NCI-H1417 (cell line): ENCODE data around the gene SCUBE3.

Experiments
- DNase-seq, 3 experiments: peaks; one replicate each; lab custom pipeline; 2025; lab: John Stamatoyannopoulos, UW

SCUBE3 gene

GRCh38 chr6:35181308-35181932 lies 32.3 kb upstream of the SCUBE3 start:
- DNase-seq = no peak

GRCh38 chr6:35181933-35182612 lies 31.7 kb upstream of the SCUBE3 start:
- DNase-seq = peak in 2 of 3 experiments; percentile 28 to 63

GRCh38 chr6:35183281-35183680 lies 30.5 kb upstream of the SCUBE3 start:
- no peak for DNase-seq

GRCh38 chr6:35183935-35184334 lies 29.8 kb upstream of the SCUBE3 start:
- DNase-seq = no peak

GRCh38 chr6:35184580-35185301 lies 29.0 kb upstream of the SCUBE3 start:
- no peak for DNase-seq

- no peak for DNase-seq
Observed at GRCh38 chr6:35185302-35185681, 28.5 kb upstream of the SCUBE3 start.

GRCh38 chr6:35185971-35186370 lies 27.8 kb upstream of the SCUBE3 start:
- DNase-seq = no peak

GRCh38 chr6:35186571-35186970 lies 27.2 kb upstream of the SCUBE3 start:
- DNase-seq = no peak

- DNase-seq = no peak
Observed at GRCh38 chr6:35188886-35189285, 24.9 kb upstream of the SCUBE3 start.

- no peak for DNase-seq
Observed at GRCh38 chr6:35190306-35190705, 23.4 kb upstream of the SCUBE3 start.

GRCh38 chr6:35191889-35192288 lies 21.9 kb upstream of the SCUBE3 start:
- DNase-seq = no peak

GRCh38 chr6:35192301-35192860 lies 21.4 kb upstream of the SCUBE3 start:
- DNase-seq = no peak

- DNase-seq = no peak
Observed at GRCh38 chr6:35194390-35194789, 19.4 kb upstream of the SCUBE3 start.

- DNase-seq = no peak
Observed at GRCh38 chr6:35195120-35195780, 18.5 kb upstream of the SCUBE3 start.

- no peak for DNase-seq
Observed at GRCh38 chr6:35197196-35197595, 16.6 kb upstream of the SCUBE3 start.

GRCh38 chr6:35199866-35200265 lies 13.9 kb upstream of the SCUBE3 start:
- DNase-seq = no peak

GRCh38 chr6:35202066-35202546 lies 11.7 kb upstream of the SCUBE3 start:
- no peak for DNase-seq

GRCh38 chr6:35203152-35203670 lies 10.5 kb upstream of the SCUBE3 start:
- no peak for DNase-seq

GRCh38 chr6:35203680-35204079 lies 10.1 kb upstream of the SCUBE3 start:
- DNase-seq = no peak

- no peak for DNase-seq
Observed at GRCh38 chr6:35206346-35206745, 7.4 kb upstream of the SCUBE3 start.

- no peak for DNase-seq
Observed at GRCh38 chr6:35208419-35208818, 5.3 kb upstream of the SCUBE3 start.

GRCh38 chr6:35209081-35209480 lies 4.7 kb upstream of the SCUBE3 start:
- DNase-seq = peak in 2 of 3 experiments; percentile 16 to 66
